ELR (cell line): ENCODE results near the gene VSIG1.

Experiments used
- DNase-seq: peaks from one replicate; pipeline ENCODE4 v3.0.0-alpha.2; 2015; ENCODE audit warnings: low read depth

The VSIG1 gene

GRCh38 chrX:108044554-108045256, at the start of gene VSIG1:
Gene VSIG1 (plus strand): TSS chrX:108045065. CDS start chrX:108045131, 66 bp downstream.
- DNase-seq: no peak

GRCh38 chrX:107996124-107996523, 48.7 kb upstream of the VSIG1 start:
- no peak for DNase-seq

- DNase-seq: no peak
These were observed 44.1 kb upstream of the VSIG1 start for GRCh38 chrX:108000751-108001150.

- peak; percentile 71 for DNase-seq
These were observed 43.5 kb upstream of the VSIG1 start for GRCh38 chrX:108001218-108001814.

- no peak for DNase-seq
These were observed 26.0 kb upstream of the VSIG1 start for GRCh38 chrX:108018656-108019381.

GRCh38 chrX:108019382-108019875, 25.4 kb upstream of the VSIG1 start:
- no peak for DNase-seq

- DNase-seq: peak; percentile 43
These were observed 24.2 kb upstream of the VSIG1 start for GRCh38 chrX:108020631-108021030.

- DNase-seq: peak; percentile 29
These were observed 22.3 kb upstream of the VSIG1 start for GRCh38 chrX:108022491-108023089.

- no peak for DNase-seq
These were observed 19.5 kb upstream of the VSIG1 start for GRCh38 chrX:108025376-108025775.

GRCh38 chrX:108025954-108026600, 18.8 kb upstream of the VSIG1 start:
- DNase-seq: no peak

GRCh38 chrX:108028854-108029253, 16.0 kb upstream of the VSIG1 start:
- no peak for DNase-seq

GRCh38 chrX:108029928-108030711, 14.7 kb upstream of the VSIG1 start:
- DNase-seq: no peak

GRCh38 chrX:108032944-108033343, 11.9 kb upstream of the VSIG1 start:
- no peak for DNase-seq

- DNase-seq: no peak
These were observed 11.0 kb upstream of the VSIG1 start for GRCh38 chrX:108033890-108034289.

- no peak for DNase-seq
These were observed 10.1 kb upstream of the VSIG1 start for GRCh38 chrX:108034725-108035124.

GRCh38 chrX:108036298-108036973, 8.4 kb upstream of the VSIG1 start:
- DNase-seq: peak; percentile 86

GRCh38 chrX:108049649-108050048, 4.8 kb downstream of the VSIG1 start:
- no peak for DNase-seq

GRCh38 chrX:108053218-108053617, 8.4 kb downstream of the VSIG1 start:
- DNase-seq: peak; percentile 13

GRCh38 chrX:108055546-108055945, 10.7 kb downstream of the VSIG1 start:
- no peak for DNase-seq

GRCh38 chrX:108059801-108060200, 14.9 kb downstream of the VSIG1 start:
- no peak for DNase-seq

- no peak for DNase-seq
These were observed 19.1 kb downstream of the VSIG1 start for GRCh38 chrX:108064001-108064400.
